ENCODE measurements around the gene LRRC4C. TPM values are rescaled to one million over a fixed set of nuclear protein-coding genes. Genes with fewer than 3 reads are reported as not detected.

LRRC4C gene
- total RNA-seq, 1 experiment from 2014 or later: not detected

DNA sequence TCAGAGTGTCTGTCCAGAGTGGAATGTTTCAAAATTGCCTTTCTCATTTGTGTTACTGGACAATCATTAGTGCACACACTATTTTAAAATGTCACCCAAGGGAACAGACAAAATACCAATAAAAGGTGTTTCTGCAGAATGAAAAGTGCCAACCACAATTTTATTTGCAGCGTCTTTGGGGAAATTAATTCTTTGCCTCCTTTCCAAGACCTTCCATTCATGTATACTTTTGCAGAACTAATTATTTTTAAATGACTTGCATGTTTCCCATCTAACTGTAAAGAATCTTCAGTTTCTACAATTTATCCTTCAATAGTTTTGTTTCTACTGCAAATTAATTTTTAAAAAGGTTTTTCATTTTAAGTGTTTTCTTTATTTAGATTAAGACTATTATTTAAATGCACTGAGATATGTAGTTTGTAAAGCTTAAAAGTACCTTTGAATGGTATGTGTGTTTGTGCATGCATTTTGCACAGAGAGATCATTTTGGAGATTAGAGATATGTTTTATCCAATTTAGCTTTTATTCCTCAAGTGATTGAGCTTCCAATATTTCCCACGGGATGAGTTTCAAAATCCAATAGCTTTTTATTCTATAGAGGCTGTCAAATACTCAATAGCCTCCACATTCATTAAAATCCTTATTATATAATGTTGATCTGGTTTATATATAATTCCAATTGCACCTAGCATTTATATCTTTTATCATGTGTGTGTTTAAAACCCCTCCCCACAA lies 1235.7 kb downstream of the LRRC4C start:
- no peaks in the 10 kb centered on the region for H3K79me2 ChIP-seq (ENCODE audit: low read length)
- DNase-seq: no peak
- H3K9me3 ChIP-seq (ENCODE audit: low read length): no peaks in the 10 kb centered on the region
- ChIA-PET CTCF (no interaction called here), POLR2A (ENCODE audit: unreplicated experiment) (no interaction called here)
- H3F3A ChIP-seq (ENCODE audit: low read length, unreplicated experiment): no peaks in the 10 kb centered on the region
- no peaks in the 10 kb centered on the region for H3K9me2 ChIP-seq (replicated peaks; ENCODE audit: low read length)
- no TSS peak for BruUV-seq (replicated peaks)
- no peaks in the 10 kb centered on the region for H3K4me1 ChIP-seq (ENCODE audit: insufficient read depth, low read length)
- no peak overlapping the region for H2AFZ ChIP-seq (ENCODE audit: low read length)
- intact Hi-C loops (cut with micrococcal nuclease): no loop called here
- TF ChIP-seq, protein P1, sequence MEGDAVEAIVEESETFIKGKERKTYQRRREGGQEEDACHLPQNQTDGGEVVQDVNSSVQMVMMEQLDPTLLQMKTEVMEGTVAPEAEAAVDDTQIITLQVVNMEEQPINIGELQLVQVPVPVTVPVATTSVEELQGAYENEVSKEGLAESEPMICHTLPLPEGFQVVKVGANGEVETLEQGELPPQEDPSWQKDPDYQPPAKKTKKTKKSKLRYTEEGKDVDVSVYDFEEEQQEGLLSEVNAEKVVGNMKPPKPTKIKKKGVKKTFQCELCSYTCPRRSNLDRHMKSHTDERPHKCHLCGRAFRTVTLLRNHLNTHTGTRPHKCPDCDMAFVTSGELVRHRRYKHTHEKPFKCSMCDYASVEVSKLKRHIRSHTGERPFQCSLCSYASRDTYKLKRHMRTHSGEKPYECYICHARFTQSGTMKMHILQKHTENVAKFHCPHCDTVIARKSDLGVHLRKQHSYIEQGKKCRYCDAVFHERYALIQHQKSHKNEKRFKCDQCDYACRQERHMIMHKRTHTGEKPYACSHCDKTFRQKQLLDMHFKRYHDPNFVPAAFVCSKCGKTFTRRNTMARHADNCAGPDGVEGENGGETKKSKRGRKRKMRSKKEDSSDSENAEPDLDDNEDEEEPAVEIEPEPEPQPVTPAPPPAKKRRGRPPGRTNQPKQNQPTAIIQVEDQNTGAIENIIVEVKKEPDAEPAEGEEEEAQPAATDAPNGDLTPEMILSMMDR (conservative IDR thresholded peaks at IDR 0.05; ENCODE audit: low read depth, low read length): no peak
- no peak for TF ChIP-seq EZH2 (IDR thresholded peaks at IDR 0.05; ENCODE audit: low read length, unreplicated experiment)
- H4K20me1 ChIP-seq (ENCODE audit: low read length): no peaks in the 10 kb centered on the region
- ATAC-seq: no peak
- no peaks in the 10 kb centered on the region for H3K27me3 ChIP-seq (ENCODE audit: low read length)
- H3K27ac ChIP-seq (ENCODE audit: low read length): no peak overlapping the region
- no peak overlapping the region for H3K4me2 ChIP-seq (ENCODE audit: low read length)
- no peaks in the 10 kb centered on the region for H3K36me3 ChIP-seq (ENCODE audit: low read depth, low read length)
- no peak overlapping the region for H3K9ac ChIP-seq (ENCODE audit: low read length)
- H3K4me3 ChIP-seq (ENCODE audit: low read length): no peak overlapping the region

DNA sequence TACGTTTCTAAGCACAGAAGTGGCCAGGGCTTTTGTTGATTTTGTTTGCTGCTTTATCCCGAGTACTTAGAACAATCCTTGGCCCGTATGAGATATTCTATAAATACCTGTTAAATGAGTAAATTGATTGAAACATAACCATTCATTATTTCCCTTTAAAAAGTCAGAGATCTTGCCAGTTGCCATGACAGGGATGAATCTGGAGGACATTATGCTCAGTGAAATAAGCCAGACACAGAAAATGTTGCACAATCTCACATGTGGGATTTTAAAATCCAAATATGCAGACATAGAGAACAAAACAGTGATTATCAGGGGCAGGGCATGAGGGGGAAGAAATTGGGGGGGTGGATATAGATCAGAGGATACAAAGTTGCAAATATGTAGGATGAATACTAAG lies 1240.1 kb downstream of the LRRC4C start:
- Histone ChIP-seq H3F3A (ENCODE audit: low read length, unreplicated experiment) (no peaks in the 10 kb centered on the region), H3K4me2 (ENCODE audit: low read length) (no peak overlapping the region), H3K4me1 (ENCODE audit: insufficient read depth, low read length) (no peaks in the 10 kb centered on the region), H3K36me3 (ENCODE audit: low read depth, low read length) (no peaks in the 10 kb centered on the region), H3K27ac (ENCODE audit: low read length) (no peak overlapping the region), H3K9ac (ENCODE audit: low read length) (no peak overlapping the region), H3K9me2 (replicated peaks; ENCODE audit: low read length) (no peaks in the 10 kb centered on the region), H3K79me2 (ENCODE audit: low read length) (no peaks in the 10 kb centered on the region), H2AFZ (ENCODE audit: low read length) (no peak overlapping the region), H3K27me3 (ENCODE audit: low read length) (no peaks in the 10 kb centered on the region), H3K9me3 (ENCODE audit: low read length) (no peaks in the 10 kb centered on the region), H3K4me3 (ENCODE audit: low read length) (no peak overlapping the region), H4K20me1 (ENCODE audit: low read length) (no peaks in the 10 kb centered on the region)
- BruUV-seq (replicated peaks): no TSS peak
- TF ChIP-seq EZH2 (IDR thresholded peaks at IDR 0.05; ENCODE audit: low read length, unreplicated experiment) (no peak), EZH2phosphoT487 (IDR thresholded peaks at IDR 0.05; ENCODE audit: borderline replicate concordance, low read length) (no peak)
- TF ChIP-seq, protein P1 (conservative IDR thresholded peaks at IDR 0.05; ENCODE audit: low read depth, low read length): no peak
- intact Hi-C loops (cut with micrococcal nuclease): no loop called here
- ChIA-PET POLR2A (ENCODE audit: unreplicated experiment) (no interaction called here), CTCF (no interaction called here)
- DNase-seq (no peak), ATAC-seq (no peak)

DNA sequence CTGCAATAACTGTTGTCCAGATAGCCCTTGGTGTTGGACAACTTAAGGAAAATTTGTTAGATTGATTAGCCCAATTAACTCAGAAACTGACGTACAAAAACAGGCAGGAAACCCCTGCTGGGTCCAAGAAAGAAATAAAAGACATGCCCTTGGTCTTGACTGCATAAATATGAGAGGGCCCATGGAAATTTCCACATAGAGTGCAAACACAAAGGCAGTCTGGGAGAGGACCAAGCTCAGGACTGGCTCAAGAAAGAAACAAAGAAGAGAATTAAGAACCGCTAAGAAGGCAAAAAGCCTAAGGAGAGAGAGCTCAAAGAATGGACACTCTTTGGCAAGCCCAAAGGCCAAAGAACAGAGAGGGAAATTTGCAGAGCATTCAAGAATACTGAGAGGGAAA lies 1243.9 kb downstream of the LRRC4C start:
- no TSS peak for BruUV-seq (replicated peaks)
- Histone ChIP-seq H3K36me3 (ENCODE audit: low read depth, low read length) (no peaks in the 10 kb centered on the region), H4K20me1 (ENCODE audit: low read length) (no peaks in the 10 kb centered on the region), H3K4me3 (ENCODE audit: low read length) (no peak overlapping the region), H2AFZ (ENCODE audit: low read length) (no peak overlapping the region), H3K4me1 (ENCODE audit: insufficient read depth, low read length) (no peaks in the 10 kb centered on the region), H3K27me3 (ENCODE audit: low read length) (no peaks in the 10 kb centered on the region), H3K79me2 (ENCODE audit: low read length) (no peaks in the 10 kb centered on the region), H3K9ac (ENCODE audit: low read length) (no peak overlapping the region), H3K27ac (ENCODE audit: low read length) (no peak overlapping the region), H3F3A (ENCODE audit: low read length, unreplicated experiment) (no peaks in the 10 kb centered on the region), H3K9me3 (ENCODE audit: low read length) (no peaks in the 10 kb centered on the region), H3K4me2 (ENCODE audit: low read length) (no peak overlapping the region), H3K9me2 (replicated peaks; ENCODE audit: low read length) (no peaks in the 10 kb centered on the region)
- intact Hi-C loops (cut with micrococcal nuclease): no loop called here
- TF ChIP-seq, protein P1 (conservative IDR thresholded peaks at IDR 0.05; ENCODE audit: low read depth, low read length): no peak
- TF ChIP-seq EZH2phosphoT487 (IDR thresholded peaks at IDR 0.05; ENCODE audit: borderline replicate concordance, low read length) (no peak), EZH2 (IDR thresholded peaks at IDR 0.05; ENCODE audit: low read length, unreplicated experiment) (no peak)
- no peak for ATAC-seq
- no peak for DNase-seq
- POLR2A ChIA-PET (ENCODE audit: unreplicated experiment): no interaction called here
- CTCF ChIA-PET: no interaction called here
